Medulla oblongata (tissue), 1 donor: ENCODE measurements around the gene FGD2.

ENCODE experiments used
- DNase-seq: peaks from one replicate; pipeline ENCODE4 v3.0.0-alpha.2; 2015; ENCODE audit errors: extremely low spot score

FGD2 gene, protein sequence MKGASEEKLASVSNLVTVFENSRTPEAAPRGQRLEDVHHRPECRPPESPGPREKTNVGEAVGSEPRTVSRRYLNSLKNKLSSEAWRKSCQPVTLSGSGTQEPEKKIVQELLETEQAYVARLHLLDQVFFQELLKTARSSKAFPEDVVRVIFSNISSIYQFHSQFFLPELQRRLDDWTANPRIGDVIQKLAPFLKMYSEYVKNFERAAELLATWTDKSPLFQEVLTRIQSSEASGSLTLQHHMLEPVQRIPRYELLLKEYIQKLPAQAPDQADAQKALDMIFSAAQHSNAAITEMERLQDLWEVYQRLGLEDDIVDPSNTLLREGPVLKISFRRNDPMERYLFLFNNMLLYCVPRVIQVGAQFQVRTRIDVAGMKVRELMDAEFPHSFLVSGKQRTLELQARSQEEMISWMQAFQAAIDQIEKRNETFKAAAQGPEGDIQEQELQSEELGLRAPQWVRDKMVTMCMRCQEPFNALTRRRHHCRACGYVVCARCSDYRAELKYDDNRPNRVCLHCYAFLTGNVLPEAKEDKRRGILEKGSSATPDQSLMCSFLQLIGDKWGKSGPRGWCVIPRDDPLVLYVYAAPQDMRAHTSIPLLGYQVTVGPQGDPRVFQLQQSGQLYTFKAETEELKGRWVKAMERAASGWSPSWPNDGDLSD

GRCh38 chr6:37005061-37005810, at the start of gene FGD2:
TSS of gene FGD2 (plus strand) at chr6:37005655. CDS start at chr6:37005818, 163 bp downstream.
- DNase-seq, result peak; percentile 33

DNA sequence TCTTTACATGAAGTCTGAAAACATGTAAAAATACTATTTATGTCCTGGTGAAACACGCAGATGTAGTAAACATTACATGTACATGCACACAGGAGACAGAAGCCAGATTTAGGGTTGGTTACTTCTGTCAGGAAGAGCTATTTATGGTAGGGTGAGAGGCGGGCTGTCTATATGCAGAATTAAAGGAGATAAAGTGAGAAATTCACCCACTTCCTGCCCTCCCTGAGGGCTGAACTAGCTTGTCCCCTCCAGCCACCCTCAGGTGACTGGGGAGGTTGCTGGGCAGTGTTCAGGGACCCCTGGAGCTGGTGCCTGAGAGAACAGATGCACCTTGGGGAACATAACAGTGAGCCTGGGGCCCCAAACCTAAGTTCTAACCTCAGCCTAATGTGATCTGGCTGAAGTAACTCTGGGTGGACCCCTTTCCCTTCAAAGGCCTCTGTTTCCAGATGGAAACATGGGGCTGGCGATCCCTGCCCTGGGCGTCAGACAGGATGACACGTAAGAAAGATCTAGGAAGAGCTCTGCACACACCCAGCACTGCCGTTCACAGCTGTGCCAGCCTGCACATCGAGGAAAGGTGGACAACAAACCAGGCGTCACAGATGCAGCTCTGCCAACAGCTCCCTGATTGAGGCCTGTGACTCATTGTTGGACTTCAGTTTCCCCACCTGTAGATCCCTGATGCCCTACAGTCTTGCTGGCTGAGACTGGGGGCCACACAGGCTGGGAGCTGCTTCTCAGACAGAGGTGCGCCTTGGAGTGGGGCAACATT, 49.6 kb upstream of the FGD2 start:
- DNase-seq, result no peak

GRCh38 chr6:36956446-36956820, 49.0 kb upstream of the FGD2 start:
- no peak for DNase-seq

DNA sequence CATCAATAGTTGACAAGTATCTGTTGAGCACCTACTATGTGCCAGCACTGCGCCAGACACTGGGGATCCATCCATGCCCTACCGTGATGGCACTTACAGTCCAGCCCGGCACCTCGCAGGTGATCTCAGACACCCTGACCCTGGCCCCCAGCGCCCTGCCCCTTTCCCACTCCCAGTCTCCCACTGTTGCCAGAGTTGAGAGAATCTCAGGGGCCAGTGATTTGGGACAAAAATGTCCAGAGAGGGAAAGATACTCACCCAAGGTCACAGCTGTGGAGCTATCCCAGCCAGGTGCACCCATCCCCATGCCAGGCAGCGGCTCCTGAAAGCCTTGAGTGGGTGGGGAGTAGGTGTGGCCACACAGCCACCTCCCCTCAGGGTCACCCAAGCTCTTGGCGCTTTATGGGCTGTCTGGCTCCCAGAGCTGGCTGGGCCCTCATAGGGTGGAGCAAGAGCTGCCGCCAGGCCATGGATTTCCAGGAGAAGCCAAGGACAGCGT, 47.6 kb upstream of the FGD2 start:
- no peak for DNase-seq

DNA sequence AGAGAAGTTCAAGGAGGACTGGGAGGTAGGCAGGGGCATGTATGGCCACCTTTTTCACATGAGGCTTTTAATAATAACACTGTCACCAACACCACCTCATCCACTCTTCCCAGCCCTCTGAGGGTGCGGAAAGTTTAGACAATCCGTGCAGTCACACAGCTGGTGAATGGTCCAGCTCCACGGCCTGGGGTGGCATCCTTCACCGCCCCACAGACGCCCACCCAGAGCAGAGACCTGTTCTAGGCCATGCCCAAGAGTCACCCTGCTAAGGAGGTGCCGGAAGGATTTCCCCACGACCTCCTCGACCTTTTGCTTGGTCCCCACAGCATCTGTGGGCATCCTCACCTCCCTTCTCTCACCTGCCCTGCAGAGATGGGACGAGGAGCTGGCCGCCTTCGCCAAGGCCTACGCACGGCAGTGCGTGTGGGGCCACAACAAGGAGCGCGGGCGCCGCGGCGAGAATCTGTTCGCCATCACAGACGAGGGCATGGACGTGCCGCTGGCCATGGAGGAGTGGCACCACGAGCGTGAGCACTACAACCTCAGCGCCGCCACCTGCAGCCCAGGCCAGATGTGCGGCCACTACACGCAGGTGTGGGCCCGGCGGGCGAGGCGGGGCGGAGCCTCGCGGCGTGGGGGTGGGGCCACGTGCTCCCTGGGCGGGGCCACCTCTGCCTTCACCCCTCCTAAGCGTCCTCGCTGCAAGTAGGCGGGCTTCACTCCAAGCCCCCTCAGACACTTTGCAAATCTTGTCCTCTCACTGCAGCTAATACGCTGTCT, 46.5 kb upstream of the FGD2 start:
- DNase-seq, result no peak

GRCh38 chr6:36959555-36960250, 45.8 kb upstream of the FGD2 start:
- no peak for DNase-seq

DNA sequence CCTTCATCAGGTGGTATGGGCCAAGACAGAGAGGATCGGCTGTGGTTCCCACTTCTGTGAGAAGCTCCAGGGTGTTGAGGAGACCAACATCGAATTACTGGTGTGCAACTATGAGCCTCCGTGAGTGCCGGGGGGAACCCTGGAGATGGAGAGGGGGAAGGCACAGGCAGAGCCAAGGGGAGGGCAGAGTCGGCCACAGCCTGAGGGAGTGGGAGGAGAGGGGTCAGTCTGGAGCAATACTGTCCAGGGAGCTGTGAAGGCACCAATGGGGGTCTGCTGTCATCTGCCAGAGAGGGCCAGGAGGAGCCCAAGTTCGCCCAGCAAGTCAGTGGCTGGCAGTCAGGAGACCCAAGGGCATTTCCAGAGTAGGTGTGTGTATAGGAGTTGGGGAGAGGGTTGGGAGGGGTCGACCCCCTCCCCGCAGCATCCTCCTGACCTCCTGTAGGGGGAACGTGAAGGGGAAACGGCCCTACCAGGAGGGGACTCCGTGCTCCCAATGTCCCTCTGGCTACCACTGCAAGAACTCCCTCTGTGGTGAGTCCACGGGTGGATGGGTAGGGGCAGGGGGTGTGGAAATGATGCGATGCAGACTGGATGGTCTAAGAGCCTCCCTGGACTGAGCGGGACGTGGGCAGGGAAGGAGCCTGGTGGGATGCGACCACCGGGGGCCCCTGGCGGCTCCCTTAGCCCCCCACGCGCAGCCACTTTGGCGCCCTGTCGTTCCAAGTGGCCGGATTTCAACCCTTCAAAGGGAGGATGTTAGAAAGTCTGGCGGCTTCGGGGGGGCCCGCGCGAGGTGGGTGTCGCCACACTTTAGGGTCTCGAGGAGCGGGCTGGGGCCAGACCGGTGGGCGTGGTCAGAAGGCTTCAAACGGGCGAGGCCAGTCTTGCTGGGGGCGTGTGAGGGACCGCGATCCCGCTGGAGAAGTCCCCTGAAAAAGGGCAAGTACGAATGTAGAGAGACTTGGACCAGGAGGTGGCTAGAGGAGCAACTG, 43.7 kb upstream of the FGD2 start:
- no peak for DNase-seq

DNA sequence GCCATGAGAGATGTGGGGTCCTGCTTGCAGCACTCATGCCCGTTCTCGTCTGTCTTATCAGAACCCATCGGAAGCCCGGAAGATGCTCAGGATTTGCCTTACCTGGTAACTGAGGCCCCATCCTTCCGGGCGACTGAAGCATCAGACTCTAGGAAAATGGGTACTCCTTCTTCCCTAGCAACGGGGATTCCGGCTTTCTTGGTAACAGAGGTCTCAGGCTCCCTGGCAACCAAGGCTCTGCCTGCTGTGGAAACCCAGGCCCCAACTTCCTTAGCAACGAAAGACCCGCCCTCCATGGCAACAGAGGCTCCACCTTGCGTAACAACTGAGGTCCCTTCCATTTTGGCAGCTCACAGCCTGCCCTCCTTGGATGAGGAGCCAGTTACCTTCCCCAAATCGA, 42.6 kb upstream of the FGD2 start:
- peak; percentile 86 for DNase-seq

DNA sequence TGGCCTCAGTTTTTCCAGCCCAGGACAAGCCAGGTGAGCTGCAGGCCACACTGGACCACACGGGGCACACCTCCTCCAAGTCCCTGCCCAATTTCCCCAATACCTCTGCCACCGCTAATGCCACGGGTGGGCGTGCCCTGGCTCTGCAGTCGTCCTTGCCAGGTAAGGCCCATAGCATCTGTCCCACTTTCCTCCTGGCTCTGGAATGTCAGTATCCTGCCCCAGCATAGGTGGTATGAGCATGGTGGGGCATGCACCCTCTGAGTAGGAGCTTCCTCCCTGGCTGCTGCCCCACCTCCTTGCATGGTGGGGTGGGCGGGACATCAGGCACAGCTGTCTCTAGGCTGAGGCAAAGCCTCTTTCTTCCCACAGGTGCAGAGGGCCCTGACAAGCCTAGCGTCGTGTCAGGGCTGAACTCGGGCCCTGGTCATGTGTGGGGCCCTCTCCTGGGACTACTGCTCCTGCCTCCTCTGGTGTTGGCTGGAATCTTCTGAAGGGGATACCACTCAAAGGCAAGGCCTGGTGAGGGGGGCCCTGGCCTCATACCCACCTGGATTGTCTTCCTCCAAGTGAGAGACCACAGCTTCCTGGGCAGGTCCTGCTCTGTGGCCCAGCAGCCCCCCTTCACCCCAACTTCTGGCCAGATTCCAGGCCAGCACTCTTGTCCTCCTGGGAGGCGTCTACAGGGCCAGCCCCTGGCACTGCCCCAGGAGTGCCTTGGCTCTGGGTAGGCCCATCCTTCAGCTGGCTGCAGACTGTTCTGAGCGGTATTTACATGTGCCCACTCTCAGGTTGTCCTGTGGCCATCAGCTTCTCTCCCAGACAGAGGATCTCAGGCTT, 41.8 kb upstream of the FGD2 start:
- no peak for DNase-seq

DNA sequence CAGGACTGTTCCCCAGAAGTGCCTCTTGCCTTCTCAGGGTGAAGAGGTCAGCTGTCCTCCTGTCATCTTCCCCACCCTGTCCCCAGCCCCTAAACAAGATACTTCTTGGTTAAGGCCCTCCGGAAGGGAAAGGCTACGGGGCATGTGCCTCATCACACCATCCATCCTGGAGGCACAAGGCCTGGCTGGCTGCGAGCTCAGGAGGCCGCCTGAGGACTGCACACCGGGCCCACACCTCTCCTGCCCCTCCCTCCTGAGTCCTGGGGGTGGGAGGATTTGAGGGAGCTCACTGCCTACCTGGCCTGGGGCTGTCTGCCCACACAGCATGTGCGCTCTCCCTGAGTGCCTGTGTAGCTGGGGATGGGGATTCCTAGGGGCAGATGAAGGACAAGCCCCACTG, 41.1 kb upstream of the FGD2 start:
- no peak for DNase-seq

DNA sequence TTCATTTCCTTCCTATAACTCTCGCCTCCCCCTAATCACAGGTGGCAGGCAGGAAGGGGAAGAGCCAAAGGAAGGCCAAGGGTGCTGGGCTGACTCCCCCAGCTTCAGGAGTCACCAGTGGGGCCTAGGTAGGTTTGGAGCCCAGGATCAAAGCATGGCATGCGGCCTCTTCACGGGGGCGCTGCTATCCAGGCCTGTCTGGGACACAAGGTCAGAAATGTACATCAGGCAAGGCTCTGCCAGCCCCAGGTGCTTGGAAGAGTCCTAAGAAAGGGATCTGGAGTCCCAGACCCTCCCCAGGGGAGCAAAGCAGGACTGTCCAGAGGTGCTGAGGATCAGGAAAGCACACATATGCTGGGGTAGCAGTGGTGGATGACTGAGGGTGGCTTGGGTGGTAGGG, 40.5 kb upstream of the FGD2 start:
- no peak for DNase-seq

GRCh38 chr6:36967301-36967700, 38.2 kb upstream of the FGD2 start:
- no peak for DNase-seq

GRCh38 chr6:36967757-36968156, 37.7 kb upstream of the FGD2 start:
- DNase-seq, result no peak

GRCh38 chr6:36968266-36968977, 37.0 kb upstream of the FGD2 start:
- DNase-seq, result no peak

GRCh38 chr6:36969240-36969691, 36.2 kb upstream of the FGD2 start:
- DNase-seq, result no peak

DNA sequence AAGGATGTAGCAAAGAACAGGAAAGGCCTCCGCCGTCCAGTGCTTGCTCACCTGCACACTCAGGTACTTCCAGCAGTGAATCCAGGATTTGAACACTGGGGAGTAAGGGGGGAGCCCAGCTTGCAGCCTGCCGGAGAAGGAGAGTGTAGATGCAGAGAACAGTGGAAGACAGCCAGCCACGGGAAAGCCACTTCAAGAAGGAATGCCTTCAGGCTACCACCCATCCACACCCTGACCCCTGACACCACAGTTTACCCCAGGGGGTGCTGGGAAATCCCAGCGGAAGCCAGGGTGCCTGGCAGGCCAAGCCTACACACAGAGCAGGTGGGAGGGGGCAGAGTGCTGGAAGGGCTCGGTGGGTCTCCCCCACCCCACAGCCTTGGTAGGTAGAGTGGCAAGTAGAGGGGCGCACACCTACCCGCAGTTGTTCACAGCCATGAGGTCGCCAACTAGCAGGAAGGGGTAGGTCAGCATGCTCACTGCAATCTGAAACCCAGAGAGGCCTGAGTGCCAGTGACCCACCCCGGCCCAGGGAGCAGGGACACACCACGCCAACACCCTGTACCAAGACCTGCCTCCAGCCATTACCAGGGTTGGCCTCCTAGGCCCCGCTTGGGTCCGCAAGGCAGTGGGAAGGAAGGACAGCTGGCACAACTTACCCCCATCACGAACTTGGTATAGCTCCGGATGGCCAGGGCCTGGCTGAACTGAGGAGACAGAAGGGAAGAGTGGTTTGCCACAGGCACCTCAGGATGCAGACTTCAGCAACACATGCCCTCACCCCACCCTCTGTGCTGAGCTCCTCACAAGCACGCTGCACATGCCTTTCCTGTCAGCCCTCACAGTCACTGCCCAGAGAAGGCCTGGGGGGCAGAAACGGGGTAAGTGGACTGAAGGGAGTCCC, 35.2 kb upstream of the FGD2 start:
- no peak for DNase-seq
